Hepatocyte (in vitro differentiated cells): ENCODE measurements around the gene CSRP1. TPM values are rescaled to one million over a fixed set of nuclear protein-coding genes. Genes with fewer than 3 reads are reported as not detected.
A peak's percentile ranks its signal among the peaks of the same experiment; 100 is the strongest.

ENCODE experiments used
- DNase-seq: peaks from one replicate; pipeline ENCODE4 v3.0.0-alpha.2; 2016; ENCODE audit warnings: low spot score
- H2AFZ ChIP-seq: fragments of 200-600 bp; sonication (generic); 2 replicates; pipeline ENCODE4 v1.6.0; 2016; ENCODE audit warnings: antibody characterized with exemption, mild to moderate bottlenecking
- H3K27ac ChIP-seq: fragments of 200-600 bp; sonication (generic); 2 replicates; pipeline ENCODE4 v1.5.1; 2016; ENCODE audit warnings: mild to moderate bottlenecking
- H3K27me3 ChIP-seq: fragments of 200-600 bp; sonication (generic); 2 replicates; pipeline ENCODE4 v1.6.1; 2016
- H3K36me3 ChIP-seq: fragments of 200-600 bp; sonication (generic); replicated peaks from 2 replicates; pipeline ENCODE4 v1.5.1; 2016; ENCODE audit warnings: low read depth; ENCODE audit not compliant: insufficient read depth
- H3K4me1 ChIP-seq: fragments of 200-600 bp; sonication (generic); 2 replicates; pipeline ENCODE4 v1.5.1; 2016; ENCODE audit warnings: mild to moderate bottlenecking, moderate library complexity; ENCODE audit not compliant: insufficient read depth
- H3K4me2 ChIP-seq: fragments of 200-600 bp; sonication (generic); 2 replicates; pipeline ENCODE4 v1.6.0; 2016
- H3K4me3 ChIP-seq: fragments of 200-600 bp; sonication (generic); 2 replicates; pipeline ENCODE4 v1.5.1; 2016; ENCODE audit warnings: mild to moderate bottlenecking
- H3K79me2 ChIP-seq: fragments of 200-600 bp; sonication (generic); 2 replicates; pipeline ENCODE4 v1.6.0; 2017; ENCODE audit warnings: mild to moderate bottlenecking
- H3K9me2 ChIP-seq: fragments of 200-600 bp; sonication (generic); replicated peaks from 2 replicates; pipeline ENCODE4 v1.6.0; 2017; ENCODE audit warnings: mild to moderate bottlenecking; ENCODE audit not compliant: insufficient read depth
- H3K9me3 ChIP-seq: fragments of 200-600 bp; sonication (generic); 2 replicates; pipeline ENCODE4 v1.5.1; 2016; ENCODE audit warnings: low read depth, mild to moderate bottlenecking
- H4K20me1 ChIP-seq: fragments of 200-600 bp; sonication (generic); 2 replicates; pipeline ENCODE4 v1.6.0; 2016; ENCODE audit warnings: mild to moderate bottlenecking; ENCODE audit not compliant: insufficient read depth, poor library complexity, severe bottlenecking
- CTCF ChIP-seq: fragments of 200-600 bp; sonication (generic); IDR thresholded peaks from 2 replicates; pipeline ENCODE4 v1.5.1; 2016; ENCODE audit warnings: antibody characterized with exemption, mild to moderate bottlenecking; ENCODE audit not compliant: poor library complexity
- EZH2 ChIP-seq: fragments of 200-600 bp; sonication (generic); IDR thresholded peaks from 2 replicates; pipeline ENCODE4 v1.6.1; 2016; ENCODE audit warnings: antibody characterized with exemption, mild to moderate bottlenecking, borderline replicate concordance
- EZH2phosphoT487 ChIP-seq: fragments of 200-600 bp; sonication (generic); IDR thresholded peaks from one replicate; pipeline ENCODE4 v1.6.1; 2018; ENCODE audit warnings: antibody characterized with exemption, mild to moderate bottlenecking, low read depth, moderate library complexity; ENCODE audit not compliant: unreplicated experiment, severe bottlenecking
- WGBS: methylation state at CpG from one replicate; pipeline ENCODE4 v1.1.6; 2016; ENCODE audit warnings: low lambda C conversion rate; ENCODE audit errors: missing lambda C conversion rate; 5-methylcytosine and 5-hydroxymethylcytosine counted together
- polyA plus RNA-seq: library from polyadenylated mRNA; unstranded; fragments of >200 nt; fragmentation: Nextera tagmentation; extraction: Ambion mirVana; gene quantifications from 2 replicates; pipeline ENCODE4 v1.2.1, GENCODE V29; 2016
- total RNA-seq: library from RNA; depleted of rRNA; stranded (reverse); fragments of >200 nt; gene quantifications from 2 replicates; pipeline ENCODE4 v1.2.3, GENCODE V29; 2014

CSRP1 gene
- total and polyA plus RNA-seq, 2 experiments from 2014 or later = 50.9 to 76.0 TPM

- Histone ChIP-seq H3K4me2 (peak overlapping the region; percentile 11), H2AFZ (no peak overlapping the region), H3K9me3 (no peaks in the 10 kb centered on the region), H4K20me1 (no peaks in the 10 kb centered on the region), H3K27ac (peak overlapping the region; percentile 56), H3K79me2 (no peaks in the 10 kb centered on the region), H3K4me1 (peaks cover 18% of the 10 kb centered on the region), H3K36me3 (no peaks in the 10 kb centered on the region), H3K4me3 (no peak overlapping the region), H3K9me2 (no peaks in the 10 kb centered on the region), H3K27me3 (no peaks in the 10 kb centered on the region)
- WGBS = 37% methylated on average over 6 of the region's 6 CpGs
- peak; percentile 46 for DNase-seq
- no peak for TF ChIP-seq EZH2
- no peak for TF ChIP-seq EZH2phosphoT487
- no peak for TF ChIP-seq CTCF
Observed at GRCh38 chr1:201511941-201512539, 5.1 kb upstream of the CSRP1 start.

- H3K4me2 ChIP-seq = no peak overlapping the region
- no peak for DNase-seq
- H3K79me2 ChIP-seq = no peaks in the 10 kb centered on the region
- H3K27me3 ChIP-seq = no peaks in the 10 kb centered on the region
- H3K4me1 ChIP-seq = peaks cover 17% of the 10 kb centered on the region
- no peak overlapping the region for H2AFZ ChIP-seq
- H3K9me2 ChIP-seq = no peaks in the 10 kb centered on the region
- H4K20me1 ChIP-seq = no peaks in the 10 kb centered on the region
- WGBS = 78% methylated on average over 6 of the region's 6 CpGs
- TF ChIP-seq CTCF = no peak
- TF ChIP-seq EZH2 = no peak
- TF ChIP-seq EZH2phosphoT487 = no peak
- no peak overlapping the region for H3K4me3 ChIP-seq
- H3K27ac ChIP-seq = peak overlapping the region; percentile 56
- H3K9me3 ChIP-seq = no peaks in the 10 kb centered on the region
- H3K36me3 ChIP-seq = no peaks in the 10 kb centered on the region
Observed at GRCh38 chr1:201511396-201511940, 4.5 kb upstream of the CSRP1 start.

DNA sequence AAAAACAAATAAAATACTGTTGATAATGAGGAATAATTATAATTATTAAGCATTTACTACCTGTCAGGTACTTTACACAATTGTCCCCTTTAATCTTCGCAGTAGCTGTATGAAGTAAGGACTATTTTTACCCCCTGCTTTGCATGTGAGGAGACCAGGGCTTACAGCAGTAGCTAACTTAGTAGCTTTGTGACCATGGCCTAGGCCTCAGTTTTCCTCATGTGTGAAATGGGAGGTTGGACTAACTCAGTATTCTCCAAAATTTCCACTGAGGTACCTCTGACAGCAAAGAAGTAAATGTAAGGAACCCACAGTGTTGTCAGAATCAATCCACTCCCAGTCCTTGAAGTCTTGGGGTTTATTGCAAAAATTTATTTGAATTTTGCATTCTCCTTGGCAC lies 3.8 kb upstream of the CSRP1 start:
- Histone ChIP-seq H3K9me2 (no peaks in the 10 kb centered on the region), H3K4me3 (no peak overlapping the region), H3K4me2 (no peak overlapping the region), H3K9me3 (no peaks in the 10 kb centered on the region), H2AFZ (no peak overlapping the region), H3K27me3 (no peaks in the 10 kb centered on the region), H3K79me2 (no peaks in the 10 kb centered on the region), H3K27ac (no peak overlapping the region), H3K36me3 (no peaks in the 10 kb centered on the region), H3K4me1 (peaks cover 15% of the 10 kb centered on the region), H4K20me1 (no peaks in the 10 kb centered on the region)
- TF ChIP-seq EZH2 = no peak
- TF ChIP-seq CTCF = no peak
- TF ChIP-seq EZH2phosphoT487 = no peak
- no peak for DNase-seq
- WGBS = 96% methylated on average over 1 of the region's 1 CpG
